ENCODE measurements around the gene TMEM63C.

- TF ChIP-seq TAF1 (IDR thresholded peaks at IDR 0.05; ENCODE audit: borderline replicate concordance, low read depth, low read length) (no peak), POLR2A (IDR thresholded peaks at IDR 0.05; ENCODE audit: low read depth, low read length) (no peak), POLR2AphosphoS5 (IDR thresholded peaks at IDR 0.05; ENCODE audit: low read depth, low read length) (no peak)
These were observed 86.5 kb downstream of the TMEM63C start for GRCh38 chr14:77267937-77268699.
